K562 (cell line): ENCODE results near the gene RAB5B. TPM values are rescaled to one million over a fixed set of nuclear protein-coding genes. Genes with fewer than 3 reads are reported as not detected.

ENCODE experiments used
- CHD1 ChIP-seq: fragments of 200-600 bp; sonication (generic); IDR thresholded peaks from one replicate; pipeline ENCODE4 v1.6.1; 2012; ENCODE audit warnings: mild to moderate bottlenecking, moderate library complexity, low read length, inconsistent platforms
- ELF2 ChIP-seq: fragments of 250-450 bp; sonication (Bioruptor Pico); IDR thresholded peaks from 2 replicates; pipeline ENCODE4 v1.5.0; 2021; ENCODE audit warnings: mild to moderate bottlenecking
- ETV5 ChIP-seq: sonication (generic); formaldehyde crosslinking; IDR thresholded peaks from 2 replicates; pipeline ENCODE4 v1.4.0; 2020; ENCODE audit warnings: low read depth, mild to moderate bottlenecking, missing genetic modification reagents
- FOXP1 ChIP-seq: sonication (generic); formaldehyde crosslinking; IDR thresholded peaks from 2 replicates; pipeline ENCODE4 v1.8.0; 2022; ENCODE audit warnings: mild to moderate bottlenecking, missing genetic modification reagents
- HNRNPK ChIP-seq: fragments of 200-400 bp; formaldehyde crosslinking; IDR thresholded peaks from one replicate; pipeline ENCODE4 v1.6.1; 2018; ENCODE audit warnings: mild to moderate bottlenecking, low read depth, low read length; ENCODE audit not compliant: poor library complexity, severe bottlenecking
- POLR2B ChIP-seq: fragments of 450-650 bp; IDR thresholded peaks from 2 replicates; pipeline ENCODE4 v1.6.1; 2018; ENCODE audit warnings: low read depth; ENCODE audit not compliant: partially characterized antibody
- ZNF143 ChIP-seq: sonication (generic); formaldehyde crosslinking; IDR thresholded peaks from 2 replicates; pipeline ENCODE4 v1.9.0; 2022; ENCODE audit warnings: mild to moderate bottlenecking, missing genetic modification reagents
- ZNF583 ChIP-seq: fragments of 250-450 bp; sonication (Bioruptor Pico); IDR thresholded peaks from 2 replicates; pipeline ENCODE4 v1.4.0; 2020
- ZNF592 ChIP-seq: fragments of 450-650 bp; IDR thresholded peaks from 2 replicates; pipeline ENCODE4 v1.6.1; 2017; ENCODE audit warnings: antibody characterized with exemption, mild to moderate bottlenecking
- polyA plus RNA-seq, 8 experiments: library from polyadenylated mRNA; depleted of rRNA in 4 of 8; stranded (reverse) in 5 of 8; unstranded in 3 of 8; fragments of >200 nt; fragmentation: Nextera tagmentation in 2 of 8; fragmentation: Illumina TruSeq in 1 of 8; extraction: Ambion mirVana in 2 of 8; extraction: Trizol in 1 of 8; gene quantifications; 2 replicates each; pipeline versions ENCODE4 v1.2.1 to v1.2.3, GENCODE V29; 2011 to 2014; ENCODE audit warnings: inconsistent platforms in 1 of 8, missing spikeins in 1 of 8
- total RNA-seq, 7 experiments: library from RNA; depleted of rRNA in 6 of 7; stranded (reverse); fragments of >200 nt in 6 of 7; fragmentation: Illumina TruSeq in 2 of 7; extraction: Trizol in 2 of 7; gene quantifications; 2 replicates each; pipeline versions ENCODE4 v1.2.1 to v1.2.3, GENCODE V29; 2011 to 2021; ENCODE audit warnings: low replicate concordance in 1 of 7
- TF ChIP-seq, protein P1 (sequence below): fragments of 250-450 bp; sonication (Bioruptor Pico); IDR thresholded peaks from 2 replicates; pipeline ENCODE4 v1.8.0; 2022; ENCODE audit warnings: inconsistent platforms, mild to moderate bottlenecking, moderate library complexity, borderline replicate concordance
- TF ChIP-seq, protein P2 (sequence below): sonication (generic); formaldehyde crosslinking; IDR thresholded peaks from 2 replicates; pipeline ENCODE4 v1.8.1; 2023; ENCODE audit warnings: mild to moderate bottlenecking, missing genetic modification reagents, moderate library complexity
- TF ChIP-seq, protein P3 (sequence below), 3 experiments: fragments of 200-800 bp in 1 of 3; sonication (Bioruptor generic) in 1 of 3; sonication (generic) in 1 of 3; formaldehyde crosslinking in 1 of 3; IDR thresholded peaks; 2 replicates each; pipeline versions ENCODE4 v1.6.1 to v1.8.0; 2016 to 2022; ENCODE audit warnings: mild to moderate bottlenecking in 2 of 3, missing compliant biosample characterization in 2 of 3, missing genetic modification characterization in 2 of 3, missing genetic modification reagents in 1 of 3
- TF ChIP-seq, protein P4 (sequence below): fragments of 450-650 bp; IDR thresholded peaks from 2 replicates; pipeline ENCODE4 v1.6.1; 2017; ENCODE audit warnings: mild to moderate bottlenecking, moderate library complexity
- TF ChIP-seq, protein P5 (sequence below): conservative IDR thresholded peaks from 2 replicates; pipeline ENCODE4 v1.6.1; 2011; ENCODE audit warnings: low read depth, mild to moderate bottlenecking, low read length; ENCODE audit not compliant: control insufficient read depth

RAB5B gene
- total and polyA plus RNA-seq, 9 of the 15 experiments (the other 6 are each of a cell fraction or from before 2014, with no cell fraction given), result 6.8 to 73.8 (median 25.2) TPM

GRCh38 chr12:56020423-56021184 lies 46.7 kb downstream of the RAB5B start, which contains the start of gene IKZF4 (continued):
- TF ChIP-seq, protein P1, sequence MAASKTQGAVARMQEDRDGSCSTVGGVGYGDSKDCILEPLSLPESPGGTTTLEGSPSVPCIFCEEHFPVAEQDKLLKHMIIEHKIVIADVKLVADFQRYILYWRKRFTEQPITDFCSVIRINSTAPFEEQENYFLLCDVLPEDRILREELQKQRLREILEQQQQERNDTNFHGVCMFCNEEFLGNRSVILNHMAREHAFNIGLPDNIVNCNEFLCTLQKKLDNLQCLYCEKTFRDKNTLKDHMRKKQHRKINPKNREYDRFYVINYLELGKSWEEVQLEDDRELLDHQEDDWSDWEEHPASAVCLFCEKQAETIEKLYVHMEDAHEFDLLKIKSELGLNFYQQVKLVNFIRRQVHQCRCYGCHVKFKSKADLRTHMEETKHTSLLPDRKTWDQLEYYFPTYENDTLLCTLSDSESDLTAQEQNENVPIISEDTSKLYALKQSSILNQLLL (CRISPR knock-in tag), result no peak
- TF ChIP-seq CHD1 (no peak), ETV5 (no peak), FOXP1 (CRISPR knock-in tag) (no peak), ZNF143 (CRISPR knock-in tag) (no peak), POLR2B (no peak), HNRNPK (no peak), ZNF592 (peak; percentile 67), ZNF583 (CRISPR knock-in tag) (no peak), ELF2 (peak; percentile 51; the same call in 1 of the 2 replicates)
- TF ChIP-seq, protein P2, sequence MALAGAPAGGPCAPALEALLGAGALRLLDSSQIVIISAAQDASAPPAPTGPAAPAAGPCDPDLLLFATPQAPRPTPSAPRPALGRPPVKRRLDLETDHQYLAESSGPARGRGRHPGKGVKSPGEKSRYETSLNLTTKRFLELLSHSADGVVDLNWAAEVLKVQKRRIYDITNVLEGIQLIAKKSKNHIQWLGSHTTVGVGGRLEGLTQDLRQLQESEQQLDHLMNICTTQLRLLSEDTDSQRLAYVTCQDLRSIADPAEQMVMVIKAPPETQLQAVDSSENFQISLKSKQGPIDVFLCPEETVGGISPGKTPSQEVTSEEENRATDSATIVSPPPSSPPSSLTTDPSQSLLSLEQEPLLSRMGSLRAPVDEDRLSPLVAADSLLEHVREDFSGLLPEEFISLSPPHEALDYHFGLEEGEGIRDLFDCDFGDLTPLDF (CRISPR knock-in tag), result no peak
- TF ChIP-seq, protein P3, sequence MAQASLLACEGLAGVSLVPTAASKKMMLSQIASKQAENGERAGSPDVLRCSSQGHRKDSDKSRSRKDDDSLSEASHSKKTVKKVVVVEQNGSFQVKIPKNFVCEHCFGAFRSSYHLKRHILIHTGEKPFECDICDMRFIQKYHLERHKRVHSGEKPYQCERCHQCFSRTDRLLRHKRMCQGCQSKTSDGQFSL (CRISPR knock-in tag; IDR thresholded peaks at IDR 0.05), result no peak
- TF ChIP-seq, protein P3 (tag; IDR thresholded peaks at IDR 0.05), result peak in 1 of 2 experiments; percentile 78; a peak in 2 of 4 replicates
- TF ChIP-seq, protein P4, sequence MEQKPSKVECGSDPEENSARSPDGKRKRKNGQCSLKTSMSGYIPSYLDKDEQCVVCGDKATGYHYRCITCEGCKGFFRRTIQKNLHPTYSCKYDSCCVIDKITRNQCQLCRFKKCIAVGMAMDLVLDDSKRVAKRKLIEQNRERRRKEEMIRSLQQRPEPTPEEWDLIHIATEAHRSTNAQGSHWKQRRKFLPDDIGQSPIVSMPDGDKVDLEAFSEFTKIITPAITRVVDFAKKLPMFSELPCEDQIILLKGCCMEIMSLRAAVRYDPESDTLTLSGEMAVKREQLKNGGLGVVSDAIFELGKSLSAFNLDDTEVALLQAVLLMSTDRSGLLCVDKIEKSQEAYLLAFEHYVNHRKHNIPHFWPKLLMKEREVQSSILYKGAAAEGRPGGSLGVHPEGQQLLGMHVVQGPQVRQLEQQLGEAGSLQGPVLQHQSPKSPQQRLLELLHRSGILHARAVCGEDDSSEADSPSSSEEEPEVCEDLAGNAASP, result no peak
- TF ChIP-seq, protein P5, sequence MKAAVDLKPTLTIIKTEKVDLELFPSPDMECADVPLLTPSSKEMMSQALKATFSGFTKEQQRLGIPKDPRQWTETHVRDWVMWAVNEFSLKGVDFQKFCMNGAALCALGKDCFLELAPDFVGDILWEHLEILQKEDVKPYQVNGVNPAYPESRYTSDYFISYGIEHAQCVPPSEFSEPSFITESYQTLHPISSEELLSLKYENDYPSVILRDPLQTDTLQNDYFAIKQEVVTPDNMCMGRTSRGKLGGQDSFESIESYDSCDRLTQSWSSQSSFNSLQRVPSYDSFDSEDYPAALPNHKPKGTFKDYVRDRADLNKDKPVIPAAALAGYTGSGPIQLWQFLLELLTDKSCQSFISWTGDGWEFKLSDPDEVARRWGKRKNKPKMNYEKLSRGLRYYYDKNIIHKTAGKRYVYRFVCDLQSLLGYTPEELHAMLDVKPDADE, result 0 out of 2 replicates have a peak, but pooled peaks have one; percentile 24
